ENCODE measurements around the gene LRRC70. TPM values are rescaled to one million over a fixed set of nuclear protein-coding genes. Genes with fewer than 3 reads are reported as not detected.

The LRRC70 gene
- total and polyA plus RNA-seq, 2 experiments from 2014 or later = 0.15 to 1.7 TPM

DNA sequence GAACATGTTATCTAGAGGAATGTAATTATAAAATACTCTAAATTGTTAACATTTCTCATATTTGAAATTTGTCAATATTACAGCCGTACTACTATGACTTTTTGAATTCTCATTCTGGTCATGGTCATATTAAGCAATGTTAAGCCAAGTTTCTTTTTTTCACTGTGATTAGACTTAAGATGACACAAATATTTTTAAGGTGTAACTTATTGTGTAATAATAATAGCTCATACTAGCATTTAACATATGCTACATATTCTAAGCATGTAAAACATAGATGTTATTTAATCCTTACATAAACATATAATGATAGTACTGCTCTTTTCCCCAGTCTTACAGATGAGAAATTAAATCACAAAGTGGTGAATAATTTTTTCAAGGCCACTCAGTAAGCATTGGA is 35.9 kb upstream of the LRRC70 start:
- H3K27ac ChIP-seq (ENCODE audit: low read depth) = no peak overlapping the region
- H3K4me3 ChIP-seq = no peak overlapping the region
- no peaks in the 10 kb centered on the region for H3K9me2 ChIP-seq (ENCODE audit: insufficient read depth)
- Mint-ChIP-seq H3K9me3 (peaks cover 5% of the 10 kb centered on the region; the same call in 1 of the 3 replicates), H3K4me1 (peaks cover 6% of the 10 kb centered on the region; the same call in 2 of the 3 replicates), H3K27ac (no peak overlapping the region), H3K4me3 (no peak overlapping the region), H3K27me3 (ENCODE audit: insufficient read depth, low read depth, poor library complexity) (no peaks in the 10 kb centered on the region), H3K36me3 (ENCODE audit: low read depth) (peaks cover 38% of the 10 kb centered on the region)
- ATAC-seq (no peak), DNase-seq (ENCODE audit: low spot score) (no peak)
- no peaks in the 10 kb centered on the region for H3K36me3 ChIP-seq (ENCODE audit: insufficient read depth)
- H4K20me1 ChIP-seq (replicated peaks; ENCODE audit: insufficient read depth) = no peaks in the 10 kb centered on the region
- H3K4me2 ChIP-seq = no peak overlapping the region
- H2AFZ ChIP-seq = no peak overlapping the region
- TF ChIP-seq STAT1 (IDR thresholded peaks at IDR 0.05; ENCODE audit: unreplicated experiment) = no peak
- TF ChIP-seq, protein P1, sequence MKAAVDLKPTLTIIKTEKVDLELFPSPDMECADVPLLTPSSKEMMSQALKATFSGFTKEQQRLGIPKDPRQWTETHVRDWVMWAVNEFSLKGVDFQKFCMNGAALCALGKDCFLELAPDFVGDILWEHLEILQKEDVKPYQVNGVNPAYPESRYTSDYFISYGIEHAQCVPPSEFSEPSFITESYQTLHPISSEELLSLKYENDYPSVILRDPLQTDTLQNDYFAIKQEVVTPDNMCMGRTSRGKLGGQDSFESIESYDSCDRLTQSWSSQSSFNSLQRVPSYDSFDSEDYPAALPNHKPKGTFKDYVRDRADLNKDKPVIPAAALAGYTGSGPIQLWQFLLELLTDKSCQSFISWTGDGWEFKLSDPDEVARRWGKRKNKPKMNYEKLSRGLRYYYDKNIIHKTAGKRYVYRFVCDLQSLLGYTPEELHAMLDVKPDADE (IDR thresholded peaks at IDR 0.05) = no peak
- TF ChIP-seq, protein P2, sequence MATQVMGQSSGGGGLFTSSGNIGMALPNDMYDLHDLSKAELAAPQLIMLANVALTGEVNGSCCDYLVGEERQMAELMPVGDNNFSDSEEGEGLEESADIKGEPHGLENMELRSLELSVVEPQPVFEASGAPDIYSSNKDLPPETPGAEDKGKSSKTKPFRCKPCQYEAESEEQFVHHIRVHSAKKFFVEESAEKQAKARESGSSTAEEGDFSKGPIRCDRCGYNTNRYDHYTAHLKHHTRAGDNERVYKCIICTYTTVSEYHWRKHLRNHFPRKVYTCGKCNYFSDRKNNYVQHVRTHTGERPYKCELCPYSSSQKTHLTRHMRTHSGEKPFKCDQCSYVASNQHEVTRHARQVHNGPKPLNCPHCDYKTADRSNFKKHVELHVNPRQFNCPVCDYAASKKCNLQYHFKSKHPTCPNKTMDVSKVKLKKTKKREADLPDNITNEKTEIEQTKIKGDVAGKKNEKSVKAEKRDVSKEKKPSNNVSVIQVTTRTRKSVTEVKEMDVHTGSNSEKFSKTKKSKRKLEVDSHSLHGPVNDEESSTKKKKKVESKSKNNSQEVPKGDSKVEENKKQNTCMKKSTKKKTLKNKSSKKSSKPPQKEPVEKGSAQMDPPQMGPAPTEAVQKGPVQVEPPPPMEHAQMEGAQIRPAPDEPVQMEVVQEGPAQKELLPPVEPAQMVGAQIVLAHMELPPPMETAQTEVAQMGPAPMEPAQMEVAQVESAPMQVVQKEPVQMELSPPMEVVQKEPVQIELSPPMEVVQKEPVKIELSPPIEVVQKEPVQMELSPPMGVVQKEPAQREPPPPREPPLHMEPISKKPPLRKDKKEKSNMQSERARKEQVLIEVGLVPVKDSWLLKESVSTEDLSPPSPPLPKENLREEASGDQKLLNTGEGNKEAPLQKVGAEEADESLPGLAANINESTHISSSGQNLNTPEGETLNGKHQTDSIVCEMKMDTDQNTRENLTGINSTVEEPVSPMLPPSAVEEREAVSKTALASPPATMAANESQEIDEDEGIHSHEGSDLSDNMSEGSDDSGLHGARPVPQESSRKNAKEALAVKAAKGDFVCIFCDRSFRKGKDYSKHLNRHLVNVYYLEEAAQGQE (IDR thresholded peaks at IDR 0.05; ENCODE audit: unreplicated experiment) = no peak
- H3K79me2 ChIP-seq (replicated peaks; ENCODE audit: insufficient read depth) = no peaks in the 10 kb centered on the region; the same call in none of the 2 replicates
- no peaks in the 10 kb centered on the region for H3K4me1 ChIP-seq (ENCODE audit: insufficient read depth)
- no peaks in the 10 kb centered on the region for H3F3A ChIP-seq (replicated peaks; ENCODE audit: low read depth)
- H3K27me3 ChIP-seq (ENCODE audit: insufficient read depth) = no peaks in the 10 kb centered on the region

DNA sequence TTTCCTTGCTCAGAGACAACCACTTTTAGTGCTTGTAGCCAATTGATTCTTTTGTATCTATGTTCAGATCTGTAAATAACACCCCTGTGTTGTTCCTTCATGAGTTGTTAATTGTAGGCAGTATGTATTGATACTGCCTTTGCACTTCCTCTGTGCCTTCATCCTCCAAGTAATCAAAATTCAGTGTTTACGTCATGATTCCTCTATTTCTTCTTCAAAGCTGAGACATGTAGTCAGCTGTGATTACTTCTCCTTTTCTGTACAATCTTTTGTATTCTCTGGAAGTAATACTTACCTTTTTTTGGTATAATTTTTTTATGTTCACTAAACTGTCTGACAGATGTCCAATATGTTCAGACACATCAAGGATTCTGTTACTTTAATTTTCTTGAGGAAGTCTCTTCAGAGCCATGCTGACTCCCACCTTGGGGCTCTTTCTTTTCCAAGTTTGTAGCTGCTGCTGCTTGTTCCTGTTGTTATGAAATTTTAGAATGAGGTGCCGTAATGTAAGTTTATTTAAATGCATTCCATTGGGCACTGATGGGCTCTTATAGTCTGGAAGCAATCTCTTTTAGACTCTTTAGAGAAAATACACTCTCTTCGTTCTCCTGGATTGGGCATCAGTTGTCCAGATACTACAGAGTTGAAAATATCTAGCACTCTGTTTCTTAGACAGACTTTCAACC is 30.5 kb upstream of the LRRC70 start:
- Histone ChIP-seq H3F3A (replicated peaks; ENCODE audit: low read depth) (no peaks in the 10 kb centered on the region), H4K20me1 (replicated peaks; ENCODE audit: insufficient read depth) (0 out of 2 replicates have a peak, but pooled peaks cover 4% of the 10 kb centered on the region), H3K36me3 (ENCODE audit: insufficient read depth) (no peaks in the 10 kb centered on the region), H3K9me2 (ENCODE audit: insufficient read depth) (no peaks in the 10 kb centered on the region), H3K27me3 (ENCODE audit: insufficient read depth) (no peaks in the 10 kb centered on the region), H3K4me3 (no peak overlapping the region), H3K4me2 (no peak overlapping the region), H3K79me2 (replicated peaks; ENCODE audit: insufficient read depth) (no peaks in the 10 kb centered on the region), H3K27ac (ENCODE audit: low read depth) (no peak overlapping the region), H2AFZ (no peak overlapping the region), H3K4me1 (ENCODE audit: insufficient read depth) (no peaks in the 10 kb centered on the region)
- peaks cover 35% of the 10 kb centered on the region for H3K36me3 Mint-ChIP-seq (ENCODE audit: low read depth)
- no peak for TF ChIP-seq POLR2AphosphoS5 (IDR thresholded peaks at IDR 0.05; ENCODE audit: low read depth)
- no peak for TF ChIP-seq CREB1 (CRISPR knock-in tag; IDR thresholded peaks at IDR 0.05; ENCODE audit: low read depth)
- TF ChIP-seq, protein P3, sequence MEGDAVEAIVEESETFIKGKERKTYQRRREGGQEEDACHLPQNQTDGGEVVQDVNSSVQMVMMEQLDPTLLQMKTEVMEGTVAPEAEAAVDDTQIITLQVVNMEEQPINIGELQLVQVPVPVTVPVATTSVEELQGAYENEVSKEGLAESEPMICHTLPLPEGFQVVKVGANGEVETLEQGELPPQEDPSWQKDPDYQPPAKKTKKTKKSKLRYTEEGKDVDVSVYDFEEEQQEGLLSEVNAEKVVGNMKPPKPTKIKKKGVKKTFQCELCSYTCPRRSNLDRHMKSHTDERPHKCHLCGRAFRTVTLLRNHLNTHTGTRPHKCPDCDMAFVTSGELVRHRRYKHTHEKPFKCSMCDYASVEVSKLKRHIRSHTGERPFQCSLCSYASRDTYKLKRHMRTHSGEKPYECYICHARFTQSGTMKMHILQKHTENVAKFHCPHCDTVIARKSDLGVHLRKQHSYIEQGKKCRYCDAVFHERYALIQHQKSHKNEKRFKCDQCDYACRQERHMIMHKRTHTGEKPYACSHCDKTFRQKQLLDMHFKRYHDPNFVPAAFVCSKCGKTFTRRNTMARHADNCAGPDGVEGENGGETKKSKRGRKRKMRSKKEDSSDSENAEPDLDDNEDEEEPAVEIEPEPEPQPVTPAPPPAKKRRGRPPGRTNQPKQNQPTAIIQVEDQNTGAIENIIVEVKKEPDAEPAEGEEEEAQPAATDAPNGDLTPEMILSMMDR (conservative IDR thresholded peaks at IDR 0.05; ENCODE audit: low read depth in 2 of 2) = no peak
- no peak for TF ChIP-seq ZNF114 (CRISPR knock-in tag; IDR thresholded peaks at IDR 0.05)
- TF ChIP-seq EZH2 (IDR thresholded peaks at IDR 0.05; ENCODE audit: low read depth, unreplicated experiment) = no peak
- DNase-seq (ENCODE audit: low spot score) = no peak
- peaks cover 5% of the 10 kb centered on the region; the same call in 1 of the 3 replicates for H3K9me3 Mint-ChIP-seq
- H3K4me1 Mint-ChIP-seq = no peaks in the 10 kb centered on the region
- ATAC-seq = no peak
- no peak overlapping the region for H3K4me3 Mint-ChIP-seq
- H3K27me3 Mint-ChIP-seq (ENCODE audit: insufficient read depth, low read depth, poor library complexity) = no peaks in the 10 kb centered on the region
- H3K27ac Mint-ChIP-seq = no peak overlapping the region; the same call in 1 of the 2 replicates

All from GM23338 (cell line).